OCI-LY1 (cell line): Measurements from ENCODE around the gene SEMA4C.

Experiments
- H2AFZ ChIP-seq: fragments of 200-600 bp; sonication (generic), shearing (Covaris generic); 2 replicates; pipeline ENCODE4 v1.6.0; 2014; ENCODE audit warnings: antibody characterized with exemption, mild to moderate bottlenecking, low read length
- H3F3A ChIP-seq: fragments of 200-600 bp; sonication (generic), shearing (Covaris generic); 2 replicates; pipeline ENCODE4 v1.6.0; 2014; ENCODE audit warnings: mild to moderate bottlenecking, antibody characterized with exemption, low read length, moderate library complexity; ENCODE audit not compliant: insufficient read depth
- H3K27ac ChIP-seq: fragments of 200-600 bp; sonication (generic); 2 replicates; pipeline ENCODE4 v1.5.1; 2014; ENCODE audit warnings: low read length, mixed run types, mild to moderate bottlenecking, low read depth; ENCODE audit not compliant: poor library complexity, severe bottlenecking
- H3K27me3 ChIP-seq: fragments of 200-600 bp; sonication (generic); 2 replicates; pipeline ENCODE4 v1.6.0; 2014; ENCODE audit warnings: antibody characterized with exemption, mild to moderate bottlenecking, low read length, moderate library complexity; ENCODE audit not compliant: insufficient read depth
- H3K36me3 ChIP-seq: fragments of 200-600 bp; sonication (generic); 2 replicates; pipeline ENCODE4 v1.6.1; 2014; ENCODE audit warnings: mild to moderate bottlenecking, antibody characterized with exemption, low read length, moderate library complexity, mixed read lengths; ENCODE audit not compliant: insufficient read depth
- H3K4me1 ChIP-seq: fragments of 200-600 bp; sonication (generic); 2 replicates; pipeline ENCODE4 v1.5.1; 2014; ENCODE audit warnings: mild to moderate bottlenecking, low read length, moderate library complexity; ENCODE audit not compliant: insufficient read depth, severe bottlenecking
- H3K4me2 ChIP-seq: fragments of 200-600 bp; sonication (generic), shearing (Covaris generic); 2 replicates; pipeline ENCODE4 v1.6.1; 2014; ENCODE audit warnings: low read length
- H3K4me3 ChIP-seq: fragments of 200-600 bp; sonication (generic); 2 replicates; pipeline ENCODE4 v1.5.1; 2014; ENCODE audit warnings: low read length, low read depth, mild to moderate bottlenecking, mixed read lengths; ENCODE audit not compliant: poor library complexity, severe bottlenecking
- H3K79me2 ChIP-seq: fragments of 200-600 bp; shearing (Covaris generic); 2 replicates; pipeline ENCODE4 v1.6.1; 2016; ENCODE audit warnings: mixed run types, low read length, mixed read lengths; ENCODE audit not compliant: insufficient read depth
- H3K9ac ChIP-seq: fragments of 200-600 bp; sonication (generic), shearing (Covaris generic); 2 replicates; pipeline ENCODE4 v1.6.1; 2014; ENCODE audit warnings: mild to moderate bottlenecking, low read length, mixed read lengths
- H3K9me2 ChIP-seq: fragments of 200-600 bp; sonication (generic), shearing (Covaris generic); 2 replicates; pipeline ENCODE4 v1.6.1; 2014; ENCODE audit warnings: low read depth, mild to moderate bottlenecking, low read length, mixed read lengths
- H3K9me3 ChIP-seq: fragments of 200-600 bp; shearing (Covaris generic); 2 replicates; pipeline ENCODE4 v1.6.1; 2014; ENCODE audit warnings: low read length, mixed read lengths
- H4K20me1 ChIP-seq: fragments of 200-600 bp; sonication (generic), shearing (Covaris generic); 2 replicates; pipeline ENCODE4 v1.6.0; 2016; ENCODE audit warnings: mild to moderate bottlenecking, low read length; ENCODE audit not compliant: insufficient read depth
- EZH2 ChIP-seq: fragments of 200-600 bp; sonication (generic), shearing (Covaris generic); IDR thresholded peaks from 2 replicates; pipeline ENCODE4 v1.8.0; 2017; ENCODE audit warnings: borderline replicate concordance, mixed run types, mild to moderate bottlenecking, antibody characterized with exemption, low read length, moderate library complexity, mixed read lengths
- TF ChIP-seq, protein P1 (sequence below): fragments of 200-600 bp; sonication (generic), shearing (Covaris generic); IDR thresholded peaks from 2 replicates; pipeline ENCODE4 v1.5.1; 2017; ENCODE audit warnings: mild to moderate bottlenecking, antibody characterized with exemption, low read length, moderate library complexity, mixed read lengths

SEMA4C gene

GRCh38 chr2:96859099-96859649 is 10.7 kb downstream of the SEMA4C start:
- no peaks in the 10 kb centered on the region for H3K9me2 ChIP-seq
- no peaks in the 10 kb centered on the region for H3F3A ChIP-seq
- H3K36me3 ChIP-seq, result no peaks in the 10 kb centered on the region
- H4K20me1 ChIP-seq, result no peaks in the 10 kb centered on the region
- peak overlapping the region; percentile 76 for H3K4me3 ChIP-seq
- H3K4me2 ChIP-seq, result no peak overlapping the region; the same call in 1 of the 2 replicates
- H3K4me1 ChIP-seq, result peaks cover 19% of the 10 kb centered on the region
- no peak overlapping the region for H3K27ac ChIP-seq
- H3K27me3 ChIP-seq, result 0 out of 2 replicates have a peak, but pooled peaks cover 7% of the 10 kb centered on the region
- no peak overlapping the region for H2AFZ ChIP-seq
- H3K9ac ChIP-seq, result no peak overlapping the region
- TF ChIP-seq EZH2, result no peak
- TF ChIP-seq, protein P1, sequence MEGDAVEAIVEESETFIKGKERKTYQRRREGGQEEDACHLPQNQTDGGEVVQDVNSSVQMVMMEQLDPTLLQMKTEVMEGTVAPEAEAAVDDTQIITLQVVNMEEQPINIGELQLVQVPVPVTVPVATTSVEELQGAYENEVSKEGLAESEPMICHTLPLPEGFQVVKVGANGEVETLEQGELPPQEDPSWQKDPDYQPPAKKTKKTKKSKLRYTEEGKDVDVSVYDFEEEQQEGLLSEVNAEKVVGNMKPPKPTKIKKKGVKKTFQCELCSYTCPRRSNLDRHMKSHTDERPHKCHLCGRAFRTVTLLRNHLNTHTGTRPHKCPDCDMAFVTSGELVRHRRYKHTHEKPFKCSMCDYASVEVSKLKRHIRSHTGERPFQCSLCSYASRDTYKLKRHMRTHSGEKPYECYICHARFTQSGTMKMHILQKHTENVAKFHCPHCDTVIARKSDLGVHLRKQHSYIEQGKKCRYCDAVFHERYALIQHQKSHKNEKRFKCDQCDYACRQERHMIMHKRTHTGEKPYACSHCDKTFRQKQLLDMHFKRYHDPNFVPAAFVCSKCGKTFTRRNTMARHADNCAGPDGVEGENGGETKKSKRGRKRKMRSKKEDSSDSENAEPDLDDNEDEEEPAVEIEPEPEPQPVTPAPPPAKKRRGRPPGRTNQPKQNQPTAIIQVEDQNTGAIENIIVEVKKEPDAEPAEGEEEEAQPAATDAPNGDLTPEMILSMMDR, result no peak
- no peaks in the 10 kb centered on the region for H3K9me3 ChIP-seq
- no peaks in the 10 kb centered on the region for H3K79me2 ChIP-seq

DNA sequence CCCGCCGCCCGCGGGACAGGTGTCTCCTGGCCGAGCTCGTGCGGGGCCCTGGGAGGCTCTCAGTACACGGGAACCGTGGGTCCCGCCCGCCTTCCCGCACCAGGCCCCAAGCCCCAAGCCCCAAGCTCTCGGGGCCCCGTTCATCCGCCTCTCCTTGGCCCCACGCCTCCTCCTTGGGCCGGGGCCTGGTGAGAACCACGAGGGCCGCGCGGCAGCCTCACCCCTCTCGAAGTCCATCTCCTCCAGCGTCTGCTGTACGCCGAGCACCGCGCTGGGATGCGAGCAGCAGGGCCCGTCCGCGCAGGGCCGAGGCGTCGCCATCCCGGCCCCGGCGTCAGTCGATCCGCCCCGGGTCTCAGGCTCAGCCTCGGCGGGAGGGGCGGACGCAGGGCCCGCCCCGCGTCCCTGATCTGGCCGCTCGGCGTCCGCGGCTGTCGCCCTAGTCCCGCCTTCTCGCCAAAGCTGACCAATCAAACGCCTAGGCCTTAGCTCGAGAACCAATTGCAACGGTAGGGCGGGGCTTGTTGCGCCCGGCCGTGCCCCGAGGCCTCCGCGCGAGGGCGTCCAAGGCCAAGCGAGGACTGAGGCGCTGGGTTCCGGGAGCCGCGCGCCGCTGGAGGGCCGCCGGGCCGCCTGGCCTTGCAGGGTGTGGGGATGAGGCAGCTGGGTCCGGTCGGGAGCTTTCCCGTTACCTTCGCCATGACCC is 12.1 kb downstream of the SEMA4C start, which contains the start of gene ANKRD39:
TSS of gene ANKRD39 (minus strand) at position 350 of the 706 bp plus-strand sequence. CDS start at position 321, 29 bp downstream.
- peak within 1 kb of the TSS; percentile 79 for H3K9ac ChIP-seq
- H3F3A ChIP-seq, result no peaks in the 10 kb centered on the region
- no peaks in the 10 kb centered on the region for H3K9me2 ChIP-seq
- peak within 1 kb of the TSS; percentile 33 for H3K27ac ChIP-seq
- H3K4me3 ChIP-seq, result peak within 1 kb of the TSS; percentile 76
- no peaks in the 10 kb centered on the region for H3K79me2 ChIP-seq
- TF ChIP-seq, protein P1, result peak; percentile 89
- no peak for TF ChIP-seq EZH2
- H4K20me1 ChIP-seq, result no peaks in the 10 kb centered on the region
- 0 out of 2 replicates have a peak, but pooled peaks cover 7% of the 10 kb centered on the region for H3K27me3 ChIP-seq
- H3K4me2 ChIP-seq, result peak within 1 kb of the TSS; percentile 88
- H3K9me3 ChIP-seq, result no peaks in the 10 kb centered on the region
- peaks cover 19% of the 10 kb centered on the region for H3K4me1 ChIP-seq
- H3K36me3 ChIP-seq, result peaks cover 8% of the 10 kb centered on the region
- H2AFZ ChIP-seq, result no peak within 1 kb of the TSS

DNA sequence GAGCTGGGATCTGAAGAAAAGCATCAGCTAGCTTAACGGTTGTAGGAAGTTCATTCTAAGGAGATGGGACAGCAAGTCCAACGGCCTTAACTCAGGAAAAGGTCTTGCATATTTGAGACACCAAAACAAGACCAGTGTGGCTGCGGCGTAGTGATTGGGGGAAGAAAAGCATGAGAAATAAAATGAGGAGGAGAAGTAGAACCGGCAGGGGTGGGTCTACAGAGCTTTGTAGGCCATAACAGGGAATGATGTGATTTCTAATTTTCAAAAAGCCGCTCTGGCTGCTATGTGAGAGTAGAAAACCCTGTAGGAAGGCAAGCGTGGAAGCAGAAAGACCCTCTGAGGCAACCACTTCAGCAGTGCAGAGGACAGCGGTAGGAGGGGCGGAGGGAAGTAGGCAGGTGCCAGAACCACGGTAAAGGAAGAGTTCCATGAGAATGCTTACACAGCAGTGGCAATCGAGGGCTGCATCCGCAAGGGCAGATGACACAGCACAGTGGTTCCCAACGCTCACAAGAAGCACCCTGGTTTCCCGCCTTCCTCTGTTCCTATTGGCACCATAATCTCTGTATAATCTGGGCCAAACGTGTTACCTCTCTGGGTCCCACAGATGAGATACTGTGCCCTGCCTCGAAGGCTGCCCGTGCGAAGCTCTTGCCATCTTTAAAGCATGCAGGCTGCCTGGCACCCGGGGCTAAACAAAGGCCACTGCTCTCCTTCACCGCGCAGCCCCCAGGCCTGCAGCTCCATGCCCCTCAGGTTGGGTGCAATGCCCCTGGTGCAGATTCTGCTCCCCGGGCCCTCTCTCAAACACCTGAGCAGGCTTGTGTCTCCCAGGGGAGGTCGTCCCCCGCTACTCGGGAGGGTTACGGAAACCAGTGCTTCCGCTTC is 12.9 kb downstream of the SEMA4C start:
- TF ChIP-seq EZH2, result no peak
- TF ChIP-seq, protein P1, result no peak
- Histone ChIP-seq H3K9me2 (no peaks in the 10 kb centered on the region), H3K36me3 (peaks cover 14% of the 10 kb centered on the region), H3F3A (no peaks in the 10 kb centered on the region), H2AFZ (no peak overlapping the region), H3K9ac (peak overlapping the region; percentile 79), H3K4me3 (peak overlapping the region; percentile 76), H4K20me1 (no peaks in the 10 kb centered on the region), H3K27me3 (0 out of 2 replicates have a peak, but pooled peaks cover 7% of the 10 kb centered on the region), H3K9me3 (no peaks in the 10 kb centered on the region), H3K79me2 (no peaks in the 10 kb centered on the region), H3K4me1 (peaks cover 19% of the 10 kb centered on the region), H3K4me2 (peak overlapping the region; percentile 88), H3K27ac (peak overlapping the region; percentile 33)
